GM18519 (cell line): ENCODE results near the gene ID2.
A peak's percentile ranks its signal among the peaks of the same experiment; 100 is the strongest.

ENCODE experiments used
- ATAC-seq: cut with Tn5 transposase; IDR thresholded peaks from one replicate; pipeline ENCODE4 v1.9.1; 2021; ENCODE audit warnings: mild to moderate bottlenecking, moderate library complexity; ENCODE audit not compliant: unreplicated experiment, low FRiP score

The ID2 gene

DNA sequence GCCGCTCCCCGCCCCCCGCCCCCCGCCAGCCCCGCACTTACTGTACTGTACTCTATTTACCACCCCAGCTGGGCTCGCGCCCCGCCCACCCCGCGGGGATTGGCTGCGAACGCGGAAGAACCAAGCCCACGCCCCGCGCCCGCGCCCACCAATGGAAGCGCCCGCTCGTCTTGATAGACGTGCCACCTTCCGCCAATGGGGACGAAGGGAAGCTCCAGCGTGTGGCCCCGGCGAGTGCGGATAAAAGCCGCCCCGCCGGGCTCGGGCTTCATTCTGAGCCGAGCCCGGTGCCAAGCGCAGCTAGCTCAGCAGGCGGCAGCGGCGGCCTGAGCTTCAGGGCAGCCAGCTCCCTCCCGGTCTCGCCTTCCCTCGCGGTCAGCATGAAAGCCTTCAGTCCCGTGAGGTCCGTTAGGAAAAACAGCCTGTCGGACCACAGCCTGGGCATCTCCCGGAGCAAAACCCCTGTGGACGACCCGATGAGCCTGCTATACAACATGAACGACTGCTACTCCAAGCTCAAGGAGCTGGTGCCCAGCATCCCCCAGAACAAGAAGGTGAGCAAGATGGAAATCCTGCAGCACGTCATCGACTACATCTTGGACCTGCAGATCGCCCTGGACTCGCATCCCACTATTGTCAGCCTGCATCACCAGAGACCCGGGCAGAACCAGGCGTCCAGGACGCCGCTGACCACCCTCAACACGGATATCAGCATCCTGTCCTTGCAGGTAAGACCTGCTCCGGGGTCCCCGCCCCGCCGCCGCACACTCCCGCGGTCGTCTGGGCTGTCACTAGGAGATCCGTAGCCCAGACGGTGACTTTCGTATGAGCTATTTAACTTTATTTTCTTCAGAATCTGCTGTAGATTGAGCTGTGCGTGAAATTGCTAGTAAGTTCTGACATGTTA, at the start of gene ID2:
TSS of gene ID2 (plus strand) at position 271 of the 907 bp plus-strand sequence. CDS start at position 381, 110 bp downstream.
- ATAC-seq = peak; percentile 52

DNA sequence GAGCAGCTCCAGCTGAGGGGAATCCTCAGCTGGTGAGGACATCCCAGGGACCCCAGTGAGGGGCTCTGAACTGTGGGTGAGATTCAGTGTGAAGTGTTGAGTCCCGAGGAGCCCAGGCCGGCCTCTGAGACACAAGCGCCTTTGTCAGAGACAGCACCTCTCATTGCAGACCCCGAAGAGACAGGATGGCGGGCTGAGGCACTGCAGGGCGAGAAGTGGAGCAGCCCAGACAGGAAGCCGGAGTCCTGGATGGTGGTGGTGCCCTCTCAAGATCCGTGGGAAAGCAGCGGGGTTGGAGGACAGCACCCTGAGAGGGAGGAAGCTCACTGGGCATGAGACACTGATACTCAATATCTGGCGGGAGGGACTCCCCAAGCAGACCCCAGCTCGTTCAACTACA, 49.1 kb upstream of the ID2 start:
- ATAC-seq = no peak

DNA sequence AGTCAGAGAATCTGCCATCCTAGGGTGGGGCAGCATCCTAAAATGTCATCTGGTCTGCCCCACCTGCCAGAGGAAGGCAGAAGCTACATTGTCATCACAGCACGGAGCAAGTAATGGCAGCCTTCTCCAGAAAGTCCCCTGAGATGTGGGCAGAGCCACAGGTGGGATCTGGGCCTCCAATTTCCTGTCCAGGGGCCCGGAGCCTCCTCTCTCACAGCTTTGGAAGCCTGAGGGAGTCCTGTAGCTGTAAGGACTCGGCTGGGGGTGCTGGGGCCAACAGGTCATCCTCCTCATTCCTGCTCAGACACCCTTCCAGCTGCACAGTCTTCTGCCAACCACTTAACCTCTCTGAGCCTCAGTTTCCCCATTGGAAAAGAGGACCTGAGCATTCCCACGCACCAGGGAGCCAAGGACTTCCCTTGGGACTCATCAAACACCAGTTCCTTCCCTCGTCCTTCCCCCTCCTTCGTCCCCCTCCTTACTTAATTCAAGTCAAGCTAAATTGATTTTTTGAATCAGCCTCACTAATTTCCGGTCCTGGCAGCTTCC, 48.6 kb upstream of the ID2 start:
- no peak for ATAC-seq

GRCh38 chr2:8633735-8634313, 48.0 kb upstream of the ID2 start:
- no peak for ATAC-seq

- ATAC-seq = no peak
Observed at GRCh38 chr2:8634466-8635172, 47.2 kb upstream of the ID2 start.

DNA sequence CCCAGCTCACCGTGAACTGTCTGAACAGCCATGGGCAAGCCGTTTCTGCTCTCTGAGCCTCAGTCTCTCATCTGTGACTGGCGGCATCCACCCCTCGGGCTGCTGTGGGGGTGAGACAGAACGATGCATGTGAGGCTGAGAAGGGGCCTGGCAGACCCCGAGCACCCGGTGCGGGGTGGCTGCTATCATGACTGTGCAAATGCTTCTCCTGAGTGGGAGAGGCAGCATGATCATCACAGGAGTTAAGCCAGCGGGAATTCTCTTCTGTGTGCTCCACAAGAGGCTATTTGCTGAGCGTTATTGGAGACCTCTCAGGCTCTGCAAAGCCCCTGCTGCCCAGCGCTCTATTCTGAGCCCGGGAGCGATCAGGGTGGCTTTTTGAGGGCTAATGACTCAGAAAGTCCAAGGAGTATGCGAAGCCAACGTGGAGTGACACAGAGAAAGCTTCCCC, 45.8 kb upstream of the ID2 start:
- no peak for ATAC-seq

- ATAC-seq = no peak
Observed at GRCh38 chr2:8636721-8637636, 44.9 kb upstream of the ID2 start.

GRCh38 chr2:8638327-8638726, 43.5 kb upstream of the ID2 start:
- ATAC-seq = no peak

GRCh38 chr2:8639122-8639635, 42.7 kb upstream of the ID2 start:
- no peak for ATAC-seq

DNA sequence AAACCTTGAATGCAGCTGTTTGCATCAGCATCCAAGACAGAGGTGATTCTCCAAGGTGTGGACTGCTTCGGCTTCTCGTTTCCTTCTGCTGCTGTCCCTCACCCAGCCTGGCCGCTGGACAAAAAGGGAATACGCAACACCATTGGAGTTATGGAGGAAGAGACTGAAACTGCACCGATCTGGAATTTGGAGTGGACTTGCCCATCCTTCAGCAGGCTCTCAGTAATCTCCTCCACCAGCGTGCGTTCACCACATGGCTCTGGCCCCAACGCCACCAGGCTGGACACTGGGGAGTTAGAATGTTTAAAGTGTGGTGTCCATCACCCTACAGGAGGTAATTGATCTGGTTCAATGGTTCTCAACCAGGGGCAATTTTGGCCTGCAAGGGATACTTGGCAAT, 41.4 kb upstream of the ID2 start:
- ATAC-seq = no peak

GRCh38 chr2:8641301-8641965, 40.4 kb upstream of the ID2 start:
- no peak for ATAC-seq

- ATAC-seq = no peak
Observed at GRCh38 chr2:8642366-8643068, 39.3 kb upstream of the ID2 start.

DNA sequence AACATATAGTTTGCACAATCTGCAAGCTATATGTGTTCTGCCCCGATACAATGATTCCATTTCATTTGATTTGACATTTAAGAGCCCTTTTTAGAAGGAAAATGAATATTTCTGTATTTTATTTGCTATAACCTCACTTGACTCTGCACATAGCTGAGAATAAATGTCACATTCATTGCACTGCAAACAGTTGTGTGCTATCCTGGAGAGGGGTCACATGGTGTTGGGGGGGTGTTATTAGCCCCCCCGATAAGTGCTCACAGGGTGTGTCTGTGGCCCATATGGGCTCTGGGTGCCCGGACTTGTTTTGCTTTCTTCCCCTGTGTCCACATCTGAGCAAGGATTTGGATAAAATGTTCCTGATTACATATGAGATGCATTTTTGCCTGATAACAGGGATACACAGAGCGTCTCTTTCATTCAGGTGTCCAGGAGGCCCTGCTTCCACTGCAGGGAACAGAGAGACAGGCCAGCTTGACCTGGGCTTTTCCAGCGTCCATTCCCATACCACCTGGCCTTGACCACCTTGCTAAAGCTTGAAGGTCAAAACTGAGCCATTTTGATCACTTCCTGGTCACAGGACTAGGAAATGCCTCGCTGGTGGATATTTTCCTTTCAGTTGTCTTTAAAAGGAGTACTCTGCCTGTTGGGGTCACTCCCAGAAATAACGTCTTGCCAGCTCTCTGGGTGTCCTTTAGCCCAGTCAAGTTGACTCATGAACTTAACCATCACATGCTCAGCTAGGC, 38.4 kb upstream of the ID2 start:
- ATAC-seq = no peak

DNA sequence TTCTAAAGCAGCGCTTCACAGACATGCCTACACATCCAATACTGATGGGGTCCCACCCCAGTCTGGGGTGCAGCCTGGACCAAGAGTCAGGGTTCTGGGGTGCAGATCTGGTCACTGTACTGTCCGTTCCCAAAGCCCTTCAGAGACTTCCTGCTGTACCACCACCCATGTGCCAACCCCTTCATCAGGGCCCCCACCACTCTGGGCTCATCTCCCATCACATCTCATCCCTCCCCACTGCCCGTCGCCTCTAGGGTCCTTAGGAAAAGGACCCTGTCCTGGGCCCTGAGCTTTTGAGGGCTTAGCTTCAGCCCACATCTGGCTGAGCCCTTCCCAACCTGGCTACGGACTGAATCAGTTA, 37.9 kb upstream of the ID2 start:
- ATAC-seq = no peak

- ATAC-seq = no peak
Observed at GRCh38 chr2:8644605-8645175, 37.2 kb upstream of the ID2 start.

- no peak for ATAC-seq
Observed at GRCh38 chr2:8645176-8645831, 36.6 kb upstream of the ID2 start.
